A673 (cell line): ENCODE results near the gene ZNF385C. TPM values are rescaled to one million over a fixed set of nuclear protein-coding genes. Genes with fewer than 3 reads are reported as not detected.

Experiments used
- BruUV-seq: library from RNA; stranded (reverse); fragments of 400-500 nt; replicated peaks from 2 replicates; lab custom pipeline; 2021; lab: Mats Ljungman, UMichigan
- CTCF ChIA-PET: fragments of 300-600 bp; sonication (Branson Sonifier 250); formaldehyde crosslinking; loops from one replicate; lab custom pipeline; 2022; ENCODE audit warnings: antibody characterized with exemption; lab: Charles Lee
- POLR2A ChIA-PET: fragments of 300-600 bp; sonication (Branson Sonifier 250); formaldehyde crosslinking; loops from one replicate; lab custom pipeline; 2022; ENCODE audit warnings: antibody characterized with exemption; ENCODE audit not compliant: low non-redundant PET; lab: Charles Lee
- DNase-seq: peaks from one replicate; pipeline ENCODE4 v3.0.0-alpha.2; 2015; ENCODE audit warnings: low spot score
- H3K27ac ChIP-seq: fragments of 200-600 bp; sonication (generic); 2 replicates; pipeline ENCODE4 v1.5.1; 2016; ENCODE audit warnings: mixed run types, low read depth, mild to moderate bottlenecking, mixed read lengths, antibody characterized with exemption, low read length; ENCODE audit not compliant: poor library complexity, severe bottlenecking
- H3K27me3 ChIP-seq: fragments of 200-600 bp; sonication (generic); replicated peaks from 2 replicates; pipeline ENCODE4 v1.6.1; 2017; ENCODE audit warnings: mixed run types, low read depth, mild to moderate bottlenecking, mixed read lengths, antibody characterized with exemption, low read length; ENCODE audit not compliant: insufficient read depth, poor library complexity
- H3K36me3 ChIP-seq: fragments of 200-600 bp; sonication (generic); 2 replicates; pipeline ENCODE4 v1.6.1; 2016; ENCODE audit warnings: mixed run types, mild to moderate bottlenecking, mixed read lengths, antibody characterized with exemption, low read length; ENCODE audit not compliant: insufficient read depth, poor library complexity, severe bottlenecking
- H3K4me1 ChIP-seq: fragments of 200-600 bp; sonication (generic); 2 replicates; pipeline ENCODE4 v1.6.1; 2017; ENCODE audit warnings: mixed run types, mild to moderate bottlenecking, mixed read lengths, antibody characterized with exemption, low read length; ENCODE audit not compliant: insufficient read depth, poor library complexity, severe bottlenecking
- H3K4me3 ChIP-seq: fragments of 200-600 bp; sonication (generic); 2 replicates; pipeline ENCODE4 v1.5.1; 2016; ENCODE audit warnings: low read depth, mixed run types, mild to moderate bottlenecking, mixed read lengths, low read length; ENCODE audit not compliant: poor library complexity, severe bottlenecking
- H3K9me3 ChIP-seq: fragments of 200-600 bp; sonication (generic); 2 replicates; pipeline ENCODE4 v1.6.1; 2016; ENCODE audit warnings: mixed run types, low read depth, mild to moderate bottlenecking, mixed read lengths, antibody characterized with exemption, low read length; ENCODE audit not compliant: poor library complexity, severe bottlenecking
- EZH2 ChIP-seq: fragments of 200-600 bp; sonication (generic); IDR thresholded peaks from 2 replicates; pipeline ENCODE4 v1.6.1; 2017; ENCODE audit warnings: borderline replicate concordance, low read depth, mild to moderate bottlenecking, mixed read lengths, antibody characterized with exemption, low read length; ENCODE audit not compliant: poor library complexity, severe bottlenecking
- intact Hi-C: fragments of 100-400 bp; cut with micrococcal nuclease; formaldehyde crosslinking; loops from one replicate; pipeline ENCODE4 v1.10.0; 2022; ENCODE audit not compliant: unreplicated experiment
- total RNA-seq: library from RNA; stranded (reverse); gene quantifications from 2 replicates; pipeline ENCODE4 v1.2.3, GENCODE V29; 2021
- TF ChIP-seq, protein P1 (sequence below): fragments of 300-800, 200-600 bp; sonication (generic); conservative IDR thresholded peaks from 2 replicates; pipeline ENCODE4 v1.5.1; 2017; ENCODE audit warnings: low read depth, mild to moderate bottlenecking, antibody characterized with exemption, low read length, moderate library complexity, mixed read lengths

ZNF385C gene
- total RNA-seq, 1 experiment from 2014 or later = 0.17 TPM

DNA sequence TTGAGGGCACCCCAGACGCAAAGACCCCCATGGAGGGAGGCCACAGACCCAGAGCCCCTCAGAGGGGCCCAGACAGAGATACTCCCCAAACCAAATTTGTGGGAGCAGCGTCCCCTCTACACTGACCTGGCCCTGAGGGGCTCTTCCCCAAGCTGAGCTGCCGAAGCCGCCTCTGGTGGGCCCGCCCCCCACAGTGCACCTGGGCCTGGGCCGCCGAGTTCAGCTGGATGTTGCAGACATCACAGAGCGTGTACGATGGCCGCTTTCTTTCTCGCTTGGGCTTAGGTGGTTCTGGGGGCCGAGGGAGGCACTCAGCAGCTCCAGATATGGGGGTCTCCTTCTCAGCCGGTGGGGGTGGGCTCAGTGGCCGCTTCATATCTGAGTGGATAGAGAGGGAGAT, 35.6 kb downstream of the ZNF385C start:
- ChIA-PET CTCF (no interaction called here), POLR2A (no interaction called here)
- intact Hi-C loops = no loop called here

DNA sequence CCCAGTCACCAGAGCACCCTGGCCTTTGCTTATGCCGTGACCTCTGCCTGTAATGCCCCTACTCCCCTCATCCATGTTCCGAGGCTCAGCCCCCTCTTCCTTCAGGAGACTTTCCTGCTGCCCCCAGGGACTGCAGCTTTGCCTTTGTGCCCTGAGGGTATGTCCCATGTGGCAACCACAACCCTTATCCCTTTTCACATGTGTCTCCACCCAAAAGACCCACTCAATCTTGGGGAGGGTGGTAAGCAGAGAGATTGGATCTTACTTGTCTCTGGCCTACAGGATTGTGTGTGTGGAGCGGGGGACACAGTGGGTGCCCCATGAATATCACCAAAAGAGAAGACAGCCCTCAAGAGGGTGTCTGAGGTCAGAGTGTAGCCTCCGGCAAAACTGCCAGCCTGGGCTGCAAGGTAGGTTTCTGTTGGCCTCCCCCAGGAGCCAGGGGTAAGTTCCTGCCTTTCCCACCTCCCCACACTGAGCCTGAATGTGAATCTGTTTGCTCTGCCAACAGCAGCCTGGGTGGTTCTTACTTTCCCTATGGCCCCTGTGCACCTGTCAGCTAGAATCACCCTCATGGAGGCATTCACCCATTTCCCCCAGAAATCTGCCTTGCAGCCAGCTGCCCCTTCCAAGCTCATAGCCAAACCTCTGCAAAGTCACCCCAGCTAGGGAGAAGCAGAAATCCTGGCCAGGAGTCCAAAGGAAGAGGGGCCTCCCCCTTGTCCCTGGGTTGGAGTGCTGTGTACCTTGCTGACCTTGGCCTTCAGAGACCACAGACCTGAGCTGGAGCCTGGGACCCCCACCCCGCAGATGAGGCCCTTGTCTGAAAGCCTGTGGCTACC, 36.4 kb downstream of the ZNF385C start:
- ChIA-PET POLR2A (no interaction called here), CTCF (interaction anchor here (0.7 kb wide), 1 partner anchor 30 kb away, joined by 13 read pairs; no protein-coding TSS in a partner anchor)
- no peak overlapping the region for H3K27ac ChIP-seq
- H3K4me1 ChIP-seq = no peaks in the 10 kb centered on the region
- no peak overlapping the region for H3K4me3 ChIP-seq
- no peak for DNase-seq
- no peaks in the 10 kb centered on the region for H3K36me3 ChIP-seq
- no peaks in the 10 kb centered on the region for H3K27me3 ChIP-seq
- TF ChIP-seq, protein P1, sequence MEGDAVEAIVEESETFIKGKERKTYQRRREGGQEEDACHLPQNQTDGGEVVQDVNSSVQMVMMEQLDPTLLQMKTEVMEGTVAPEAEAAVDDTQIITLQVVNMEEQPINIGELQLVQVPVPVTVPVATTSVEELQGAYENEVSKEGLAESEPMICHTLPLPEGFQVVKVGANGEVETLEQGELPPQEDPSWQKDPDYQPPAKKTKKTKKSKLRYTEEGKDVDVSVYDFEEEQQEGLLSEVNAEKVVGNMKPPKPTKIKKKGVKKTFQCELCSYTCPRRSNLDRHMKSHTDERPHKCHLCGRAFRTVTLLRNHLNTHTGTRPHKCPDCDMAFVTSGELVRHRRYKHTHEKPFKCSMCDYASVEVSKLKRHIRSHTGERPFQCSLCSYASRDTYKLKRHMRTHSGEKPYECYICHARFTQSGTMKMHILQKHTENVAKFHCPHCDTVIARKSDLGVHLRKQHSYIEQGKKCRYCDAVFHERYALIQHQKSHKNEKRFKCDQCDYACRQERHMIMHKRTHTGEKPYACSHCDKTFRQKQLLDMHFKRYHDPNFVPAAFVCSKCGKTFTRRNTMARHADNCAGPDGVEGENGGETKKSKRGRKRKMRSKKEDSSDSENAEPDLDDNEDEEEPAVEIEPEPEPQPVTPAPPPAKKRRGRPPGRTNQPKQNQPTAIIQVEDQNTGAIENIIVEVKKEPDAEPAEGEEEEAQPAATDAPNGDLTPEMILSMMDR = no peak
- TF ChIP-seq EZH2 = no peak
- no peaks in the 10 kb centered on the region for H3K9me3 ChIP-seq
- no TSS peak for BruUV-seq
- intact Hi-C loops = no loop called here

More for the DNA sequence above, 35.6 kb downstream of the ZNF385C start:
- no peaks in the 10 kb centered on the region for H3K36me3 ChIP-seq
- H3K27me3 ChIP-seq = no peaks in the 10 kb centered on the region
- H3K4me1 ChIP-seq = no peaks in the 10 kb centered on the region
- no peaks in the 10 kb centered on the region for H3K9me3 ChIP-seq
- H3K4me3 ChIP-seq = no peak overlapping the region
- BruUV-seq = no TSS peak
- no peak for DNase-seq
- H3K27ac ChIP-seq = no peak overlapping the region
- no peak for TF ChIP-seq EZH2
- TF ChIP-seq, protein P1 = no peak

DNA sequence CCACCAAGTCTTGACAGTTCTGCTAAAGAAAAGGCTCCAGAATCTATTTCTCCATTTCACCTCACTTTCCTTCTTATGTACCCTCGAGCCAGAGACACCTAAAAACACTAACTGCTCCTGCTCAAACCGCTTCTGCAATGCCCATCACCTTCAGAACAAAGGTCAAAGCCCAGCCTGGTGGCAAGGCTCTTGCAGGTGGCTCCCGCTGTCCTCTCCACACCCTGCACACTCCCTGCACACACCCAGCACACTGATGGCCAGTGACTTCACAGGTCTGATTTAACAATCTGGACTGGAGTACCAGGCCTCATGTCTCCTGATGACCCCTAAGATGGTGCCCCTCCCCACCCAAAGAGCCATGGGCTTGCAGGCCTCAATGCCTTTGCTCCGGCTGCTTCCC, 38.0 kb downstream of the ZNF385C start:
- intact Hi-C loops = no loop called here

More for the DNA sequence above, 38.0 kb downstream of the ZNF385C start:
- BruUV-seq = no TSS peak
- Histone ChIP-seq H3K4me1 (no peaks in the 10 kb centered on the region), H3K27ac (no peak overlapping the region), H3K4me3 (no peak overlapping the region), H3K9me3 (no peaks in the 10 kb centered on the region), H3K36me3 (no peaks in the 10 kb centered on the region), H3K27me3 (no peaks in the 10 kb centered on the region)
- DNase-seq = no peak
- POLR2A ChIA-PET = no interaction called here
- CTCF ChIA-PET = no interaction called here
- TF ChIP-seq, protein P1 = no peak
- no peak for TF ChIP-seq EZH2
